GM12873 (cell line): Measurements from ENCODE around the gene TBCC.

Experiments used
- TF ChIP-seq, protein P1 (sequence below): IDR thresholded peaks from 2 replicates; pipeline ENCODE4 v1.5.1; 2012; ENCODE audit warnings: low read depth, mild to moderate bottlenecking, moderate library complexity, low read length, control low read depth; ENCODE audit not compliant: insufficient read depth; ENCODE audit errors: missing control alignments

Gene TBCC

DNA sequence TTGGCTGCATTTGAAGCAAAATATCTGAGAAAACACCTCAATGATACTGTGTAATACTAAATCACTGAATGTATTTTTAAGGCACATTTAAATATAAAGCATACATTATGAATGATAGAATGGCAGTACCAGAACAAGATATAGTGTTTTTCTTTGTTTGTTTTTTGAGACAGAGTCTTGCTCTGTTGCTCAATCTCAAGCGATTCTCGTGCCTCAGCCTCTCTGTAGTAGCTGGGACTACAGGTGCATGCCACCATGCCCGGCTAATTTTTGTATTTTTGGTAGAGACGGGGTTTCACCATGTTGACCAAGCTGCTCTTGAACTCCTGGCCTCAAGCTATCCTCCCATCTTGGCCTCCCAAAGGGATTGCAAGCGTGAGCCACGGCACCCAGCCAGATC lies 33.6 kb upstream of the TBCC start:
- TF ChIP-seq, protein P1, sequence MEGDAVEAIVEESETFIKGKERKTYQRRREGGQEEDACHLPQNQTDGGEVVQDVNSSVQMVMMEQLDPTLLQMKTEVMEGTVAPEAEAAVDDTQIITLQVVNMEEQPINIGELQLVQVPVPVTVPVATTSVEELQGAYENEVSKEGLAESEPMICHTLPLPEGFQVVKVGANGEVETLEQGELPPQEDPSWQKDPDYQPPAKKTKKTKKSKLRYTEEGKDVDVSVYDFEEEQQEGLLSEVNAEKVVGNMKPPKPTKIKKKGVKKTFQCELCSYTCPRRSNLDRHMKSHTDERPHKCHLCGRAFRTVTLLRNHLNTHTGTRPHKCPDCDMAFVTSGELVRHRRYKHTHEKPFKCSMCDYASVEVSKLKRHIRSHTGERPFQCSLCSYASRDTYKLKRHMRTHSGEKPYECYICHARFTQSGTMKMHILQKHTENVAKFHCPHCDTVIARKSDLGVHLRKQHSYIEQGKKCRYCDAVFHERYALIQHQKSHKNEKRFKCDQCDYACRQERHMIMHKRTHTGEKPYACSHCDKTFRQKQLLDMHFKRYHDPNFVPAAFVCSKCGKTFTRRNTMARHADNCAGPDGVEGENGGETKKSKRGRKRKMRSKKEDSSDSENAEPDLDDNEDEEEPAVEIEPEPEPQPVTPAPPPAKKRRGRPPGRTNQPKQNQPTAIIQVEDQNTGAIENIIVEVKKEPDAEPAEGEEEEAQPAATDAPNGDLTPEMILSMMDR: no peak

DNA sequence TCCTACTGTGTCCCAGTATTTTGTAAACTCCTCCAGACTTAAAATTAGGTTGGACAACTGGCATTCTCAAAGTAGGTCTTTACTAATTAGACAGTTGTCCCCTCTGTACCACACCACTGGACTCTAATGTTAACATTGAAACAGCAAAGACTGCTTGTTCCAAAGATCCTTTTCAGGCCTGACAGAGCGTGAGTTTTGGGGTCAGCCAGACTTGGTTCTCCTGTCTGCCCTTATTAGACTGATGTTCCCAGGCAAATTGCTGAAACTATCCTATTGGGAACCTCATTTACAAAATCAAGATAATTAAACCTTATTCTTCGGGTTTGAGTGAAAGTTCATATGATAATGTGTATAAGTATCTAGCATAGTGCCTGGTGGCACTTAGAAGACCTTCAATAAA lies 32.2 kb upstream of the TBCC start:
- TF ChIP-seq, protein P1: no peak

DNA sequence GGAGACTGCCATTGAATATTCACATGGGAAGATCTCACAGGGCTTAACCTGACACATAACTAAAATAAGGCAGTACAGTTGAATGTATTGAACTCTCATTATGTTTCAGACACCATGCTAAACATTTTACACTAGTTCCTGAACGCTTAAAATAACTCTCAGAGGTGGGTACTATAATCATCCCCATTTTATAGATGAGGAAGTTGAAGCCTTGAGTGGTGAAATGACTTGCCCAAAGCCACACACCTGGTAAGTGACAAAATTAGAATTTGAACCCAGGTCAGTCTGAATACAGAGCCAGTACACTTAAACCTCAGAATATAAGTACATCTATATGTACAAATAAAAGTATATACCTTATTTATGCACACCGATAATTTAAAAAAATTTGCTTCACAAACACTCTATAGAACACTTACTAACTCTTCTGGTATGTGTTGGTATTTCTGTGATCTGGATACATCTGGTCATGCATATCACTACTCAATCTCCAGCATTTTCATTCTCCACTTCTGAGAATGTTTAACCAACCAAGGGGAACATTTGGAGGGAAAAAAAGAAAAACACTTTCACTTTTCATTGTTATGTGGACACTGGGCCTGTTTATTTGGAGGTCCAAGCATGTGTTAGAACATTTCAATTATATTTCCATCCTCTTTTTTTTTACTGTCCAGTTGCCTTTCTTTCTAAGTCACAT lies 31.4 kb upstream of the TBCC start:
- TF ChIP-seq, protein P1: no peak

DNA sequence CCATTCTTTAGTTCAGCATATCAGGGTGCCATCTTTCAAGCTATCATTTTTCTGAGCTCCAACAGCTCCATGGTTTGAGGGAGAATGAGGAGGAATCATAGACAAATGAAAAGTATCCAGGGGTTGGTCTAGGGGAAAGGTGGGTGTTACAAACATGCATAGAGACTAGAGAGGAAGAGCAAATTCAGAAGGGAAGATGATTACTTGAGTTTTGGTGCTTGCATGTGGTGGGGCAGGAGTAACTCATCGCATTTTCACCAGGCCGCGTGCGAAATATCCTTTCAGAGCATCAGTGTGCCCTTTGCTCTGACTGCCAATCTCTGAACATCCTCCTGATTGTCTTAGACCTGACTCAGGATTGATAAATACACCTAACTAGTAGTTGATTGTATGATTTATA lies 28.3 kb upstream of the TBCC start:
- TF ChIP-seq, protein P1: no peak

DNA sequence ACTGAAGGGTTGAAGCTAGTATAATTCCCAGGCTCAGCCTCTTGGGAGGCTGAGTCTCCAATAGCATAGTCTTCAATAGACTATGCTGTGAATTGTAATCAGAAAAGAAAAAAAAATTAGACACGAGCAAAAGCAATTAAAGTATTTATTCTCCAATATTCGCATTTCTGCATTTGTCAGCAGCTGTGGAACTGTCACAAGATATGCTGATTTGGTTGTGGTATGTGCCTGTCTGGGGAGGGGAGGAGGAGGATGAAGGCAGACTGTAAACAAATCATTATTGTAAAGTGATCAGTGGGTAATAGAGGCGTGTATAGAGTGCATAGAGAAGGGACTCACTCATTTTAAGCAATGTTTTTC lies 25.8 kb upstream of the TBCC start:
- TF ChIP-seq, protein P1: no peak

DNA sequence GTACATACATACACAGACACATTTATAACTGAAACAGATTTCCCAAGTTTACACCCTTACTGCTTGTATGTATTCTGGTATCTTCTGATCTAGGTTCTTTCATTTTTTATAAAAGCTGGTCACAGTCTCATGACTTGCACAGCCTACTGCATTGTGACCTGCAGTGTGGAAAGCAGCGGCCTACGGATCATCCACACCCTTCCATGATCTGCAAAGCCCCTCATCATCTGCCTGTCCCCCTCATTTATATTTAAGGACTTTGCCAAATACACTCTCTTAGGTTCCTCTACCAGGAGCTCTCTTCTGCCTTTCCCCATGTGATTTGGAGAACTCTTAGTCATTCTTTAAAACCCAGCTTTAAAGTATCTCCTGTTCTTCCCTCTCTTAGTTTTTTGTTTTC lies 23.9 kb upstream of the TBCC start:
- TF ChIP-seq, protein P1: no peak

DNA sequence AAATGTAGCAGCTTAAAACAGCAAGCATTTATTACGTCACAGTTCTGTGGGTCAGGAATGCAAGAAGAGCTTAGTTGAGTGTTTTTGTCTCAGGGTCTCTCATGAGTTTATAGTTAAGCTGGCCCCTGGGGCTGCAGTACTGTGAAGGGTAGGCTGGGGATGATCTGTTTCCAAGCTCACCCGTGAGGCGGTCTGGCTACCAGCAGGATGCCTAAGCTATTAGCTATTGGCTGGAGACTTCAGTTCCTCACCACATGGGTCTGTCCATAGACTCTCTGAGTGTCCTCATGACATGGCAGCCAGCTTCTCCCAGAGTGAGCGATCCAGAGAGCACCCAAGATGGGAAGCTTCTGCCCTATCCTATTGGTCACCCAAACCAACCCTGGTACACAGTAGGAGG lies 23.1 kb upstream of the TBCC start:
- TF ChIP-seq, protein P1: no peak
